ENCODE data around the gene ADD3.
A peak's percentile ranks its signal among the peaks of the same experiment; 100 is the strongest.

The ADD3 gene

GRCh38 chr10:110007161-110007700 lies 553 bp upstream of the ADD3 start (continued):
- TF ChIP-seq PATZ1 (tag by site-specific recombination; IDR thresholded peaks at IDR 0.05) (peak; percentile 96), ZBTB7A (tag by site-specific recombination; IDR thresholded peaks at IDR 0.05; ENCODE audit: low read depth) (peak; percentile 88), ZNF398 (tag by site-specific recombination; IDR thresholded peaks at IDR 0.05) (peak; percentile 66), KLF9 (tag by site-specific recombination; IDR thresholded peaks at IDR 0.05; ENCODE audit: low read depth) (no peak), ZNF175 (tag by site-specific recombination; IDR thresholded peaks at IDR 0.05) (no peak), ZNF202 (tag by site-specific recombination; IDR thresholded peaks at IDR 0.05; ENCODE audit: borderline replicate concordance) (no peak), ZNF138 (tag by site-specific recombination; IDR thresholded peaks at IDR 0.05; ENCODE audit: borderline replicate concordance) (no peak), ZNF76 (tag by site-specific recombination; IDR thresholded peaks at IDR 0.05; ENCODE audit: borderline replicate concordance, low read depth) (no peak), SP7 (tag by site-specific recombination; IDR thresholded peaks at IDR 0.05) (peak; percentile 40), ZNF214 (tag by site-specific recombination; IDR thresholded peaks at IDR 0.05; ENCODE audit: borderline replicate concordance) (no peak), ZNF521 (tag by site-specific recombination; IDR thresholded peaks at IDR 0.05) (no peak), ZNF510 (tag by site-specific recombination; IDR thresholded peaks at IDR 0.05; ENCODE audit: insufficient replicate concordance) (no peak), ZNF837 (tag by site-specific recombination; IDR thresholded peaks at IDR 0.05) (no peak), ZBTB20 (tag by site-specific recombination; IDR thresholded peaks at IDR 0.05) (peak; percentile 31), ZNF692 (tag by site-specific recombination; IDR thresholded peaks at IDR 0.05) (peak; percentile 57; the same call in 1 of the 2 replicates), ZNF19 (tag by site-specific recombination; IDR thresholded peaks at IDR 0.05; ENCODE audit: low read depth) (no peak), ZNF362 (tag by site-specific recombination; IDR thresholded peaks at IDR 0.05) (no peak), PRDM4 (tag by site-specific recombination; IDR thresholded peaks at IDR 0.05) (peak; percentile 50; the same call in 1 of the 2 replicates), MYNN (tag by site-specific recombination; IDR thresholded peaks at IDR 0.05; ENCODE audit: borderline replicate concordance) (no peak), HOXA7 (CRISPR knock-in tag; IDR thresholded peaks at IDR 0.05; ENCODE audit: borderline replicate concordance) (no peak), ZNF501 (tag by site-specific recombination; IDR thresholded peaks at IDR 0.05) (peak; percentile 73; the same call in 1 of the 2 replicates), ZNF473 (tag by site-specific recombination; IDR thresholded peaks at IDR 0.05) (no peak), ZNF211 (tag by site-specific recombination; IDR thresholded peaks at IDR 0.05; ENCODE audit: low read depth) (no peak), ZNF221 (tag by site-specific recombination; IDR thresholded peaks at IDR 0.05; ENCODE audit: borderline replicate concordance) (no peak), GLI2 (tag by site-specific recombination; IDR thresholded peaks at IDR 0.05; ENCODE audit: borderline replicate concordance, low read depth) (no peak), SCRT1 (tag by site-specific recombination; IDR thresholded peaks at IDR 0.05; ENCODE audit: borderline replicate concordance) (no peak), ZNF391 (tag by site-specific recombination; IDR thresholded peaks at IDR 0.05; ENCODE audit: borderline replicate concordance, low read depth) (no peak), ZNF664 (tag by site-specific recombination; IDR thresholded peaks at IDR 0.05) (no peak), ZNF670 (tag by site-specific recombination; IDR thresholded peaks at IDR 0.05; ENCODE audit: low read depth) (no peak), ZNF133 (tag by site-specific recombination; IDR thresholded peaks at IDR 0.05) (no peak), ZNF350 (tag by site-specific recombination; IDR thresholded peaks at IDR 0.05) (no peak), KLF10 (tag by site-specific recombination; IDR thresholded peaks at IDR 0.05) (no peak; the same call in 1 of the 2 replicates), ZNF239 (tag by site-specific recombination; IDR thresholded peaks at IDR 0.05) (no peak)

Data from HEK293 (cell line).